Measurements from ENCODE around the gene MGAT4B.
"Not testable (repeated sequence)": the region's sequence is repeated elsewhere in the genome, so short reads cannot be mapped to it uniquely, and the experiment has no call there.

Gene MGAT4B

GRCh38 chr5:179792612-179793467 is 13.8 kb downstream of the MGAT4B start:
- no peaks in the 10 kb centered on the region for H3K36me3 ChIP-seq (ENCODE audit: insufficient read depth, low read length)
- peaks cover 6% of the 10 kb centered on the region for H3K4me1 ChIP-seq (ENCODE audit: control insufficient read depth, insufficient read depth, low read length, unreplicated experiment)
- no peak overlapping the region for H3K27ac ChIP-seq (ENCODE audit: low read depth, low read length)
- H3K4me3 ChIP-seq (ENCODE audit: low read depth, low read length): no peak overlapping the region
- no peak overlapping the region for H2AFZ ChIP-seq (ENCODE audit: low read length, unreplicated experiment)
- H3K27me3 ChIP-seq (ENCODE audit: insufficient read depth, low read length): no peaks in the 10 kb centered on the region
- H3K79me2 ChIP-seq (ENCODE audit: control insufficient read depth, insufficient read depth, low read length, unreplicated experiment): no peaks in the 10 kb centered on the region

- Histone ChIP-seq H3K4me3 (ENCODE audit: low read depth, low read length) (no peak overlapping the region), H3K27ac (ENCODE audit: low read depth, low read length) (no peak overlapping the region), H3K36me3 (ENCODE audit: insufficient read depth, low read length) (no peaks in the 10 kb centered on the region), H3K79me2 (ENCODE audit: control insufficient read depth, insufficient read depth, low read length, unreplicated experiment) (no peaks in the 10 kb centered on the region), H2AFZ (ENCODE audit: low read length, unreplicated experiment) (no peak overlapping the region), H3K4me1 (ENCODE audit: control insufficient read depth, insufficient read depth, low read length, unreplicated experiment) (peaks cover 6% of the 10 kb centered on the region), H3K27me3 (ENCODE audit: insufficient read depth, low read length) (no peaks in the 10 kb centered on the region)
These were observed 14.6 kb downstream of the MGAT4B start for GRCh38 chr5:179791881-179792611.

GRCh38 chr5:179789278-179789677 is 17.4 kb downstream of the MGAT4B start:
- H3K79me2 ChIP-seq (ENCODE audit: control insufficient read depth, insufficient read depth, low read length, unreplicated experiment); H3K36me3 ChIP-seq (ENCODE audit: insufficient read depth, low read length); H3K27me3 ChIP-seq (ENCODE audit: insufficient read depth, low read length); H2AFZ ChIP-seq (ENCODE audit: low read length, unreplicated experiment); H3K4me3 ChIP-seq (ENCODE audit: low read depth, low read length); H3K27ac ChIP-seq (ENCODE audit: low read depth, low read length); H3K4me1 ChIP-seq (ENCODE audit: control insufficient read depth, insufficient read depth, low read length, unreplicated experiment): not testable (repeated sequence)

- Histone ChIP-seq H2AFZ (ENCODE audit: low read length, unreplicated experiment) (no peak overlapping the region), H3K4me3 (ENCODE audit: low read depth, low read length) (no peak overlapping the region), H3K4me1 (ENCODE audit: control insufficient read depth, insufficient read depth, low read length, unreplicated experiment) (no peaks in the 10 kb centered on the region), H3K27ac (ENCODE audit: low read depth, low read length) (no peak overlapping the region), H3K79me2 (ENCODE audit: control insufficient read depth, insufficient read depth, low read length, unreplicated experiment) (no peaks in the 10 kb centered on the region), H3K36me3 (ENCODE audit: insufficient read depth, low read length) (no peaks in the 10 kb centered on the region), H3K27me3 (ENCODE audit: insufficient read depth, low read length) (no peaks in the 10 kb centered on the region)
These were observed 18.3 kb downstream of the MGAT4B start for GRCh38 chr5:179788193-179788854.

GRCh38 chr5:179786861-179787260 is 19.8 kb downstream of the MGAT4B start:
- H3K79me2 ChIP-seq (ENCODE audit: control insufficient read depth, insufficient read depth, low read length, unreplicated experiment): no peaks in the 10 kb centered on the region
- H3K27ac ChIP-seq (ENCODE audit: low read depth, low read length): no peak overlapping the region
- no peak overlapping the region for H3K4me3 ChIP-seq (ENCODE audit: low read depth, low read length)
- no peaks in the 10 kb centered on the region for H3K36me3 ChIP-seq (ENCODE audit: insufficient read depth, low read length)
- no peaks in the 10 kb centered on the region for H3K27me3 ChIP-seq (ENCODE audit: insufficient read depth, low read length)
- no peak overlapping the region for H2AFZ ChIP-seq (ENCODE audit: low read length, unreplicated experiment)
- no peaks in the 10 kb centered on the region for H3K4me1 ChIP-seq (ENCODE audit: control insufficient read depth, insufficient read depth, low read length, unreplicated experiment)

- Histone ChIP-seq H3K79me2 (ENCODE audit: control insufficient read depth, insufficient read depth, low read length, unreplicated experiment) (no peaks in the 10 kb centered on the region), H3K4me3 (ENCODE audit: low read depth, low read length) (no peak overlapping the region), H2AFZ (ENCODE audit: low read length, unreplicated experiment) (no peak overlapping the region), H3K36me3 (ENCODE audit: insufficient read depth, low read length) (no peaks in the 10 kb centered on the region), H3K27ac (ENCODE audit: low read depth, low read length) (no peak overlapping the region), H3K4me1 (ENCODE audit: control insufficient read depth, insufficient read depth, low read length, unreplicated experiment) (no peaks in the 10 kb centered on the region), H3K27me3 (ENCODE audit: insufficient read depth, low read length) (no peaks in the 10 kb centered on the region)
These were observed 23.5 kb downstream of the MGAT4B start for GRCh38 chr5:179783128-179783527.

GRCh38 chr5:179781846-179782245 is 24.8 kb downstream of the MGAT4B start:
- Histone ChIP-seq H2AFZ (ENCODE audit: low read length, unreplicated experiment) (no peak overlapping the region), H3K27ac (ENCODE audit: low read depth, low read length) (no peak overlapping the region), H3K36me3 (ENCODE audit: insufficient read depth, low read length) (peaks cover 4% of the 10 kb centered on the region; the same call in 1 of the 2 replicates), H3K4me3 (ENCODE audit: low read depth, low read length) (no peak overlapping the region), H3K4me1 (ENCODE audit: control insufficient read depth, insufficient read depth, low read length, unreplicated experiment) (no peaks in the 10 kb centered on the region), H3K27me3 (ENCODE audit: insufficient read depth, low read length) (no peaks in the 10 kb centered on the region), H3K79me2 (ENCODE audit: control insufficient read depth, insufficient read depth, low read length, unreplicated experiment) (no peaks in the 10 kb centered on the region)

- H3K27ac ChIP-seq (ENCODE audit: low read depth, low read length): no peak overlapping the region
- H3K27me3 ChIP-seq (ENCODE audit: insufficient read depth, low read length): no peaks in the 10 kb centered on the region
- H2AFZ ChIP-seq (ENCODE audit: low read length, unreplicated experiment): no peak overlapping the region
- H3K36me3 ChIP-seq (ENCODE audit: insufficient read depth, low read length): peaks cover 13% of the 10 kb centered on the region; the same call in 1 of the 2 replicates
- no peaks in the 10 kb centered on the region for H3K79me2 ChIP-seq (ENCODE audit: control insufficient read depth, insufficient read depth, low read length, unreplicated experiment)
- no peaks in the 10 kb centered on the region for H3K4me1 ChIP-seq (ENCODE audit: control insufficient read depth, insufficient read depth, low read length, unreplicated experiment)
- H3K4me3 ChIP-seq (ENCODE audit: low read depth, low read length): no peak overlapping the region
These were observed 26.3 kb downstream of the MGAT4B start for GRCh38 chr5:179780362-179780761.

GRCh38 chr5:179779826-179780225 is 26.8 kb downstream of the MGAT4B start:
- Histone ChIP-seq H3K36me3 (ENCODE audit: insufficient read depth, low read length) (peaks cover 13% of the 10 kb centered on the region; the same call in 1 of the 2 replicates), H3K4me1 (ENCODE audit: control insufficient read depth, insufficient read depth, low read length, unreplicated experiment) (no peaks in the 10 kb centered on the region), H3K27ac (ENCODE audit: low read depth, low read length) (no peak overlapping the region), H3K79me2 (ENCODE audit: control insufficient read depth, insufficient read depth, low read length, unreplicated experiment) (no peaks in the 10 kb centered on the region), H3K4me3 (ENCODE audit: low read depth, low read length) (no peak overlapping the region), H2AFZ (ENCODE audit: low read length, unreplicated experiment) (no peak overlapping the region), H3K27me3 (ENCODE audit: insufficient read depth, low read length) (no peaks in the 10 kb centered on the region)

GRCh38 chr5:179778591-179778990 is 28.1 kb downstream of the MGAT4B start:
- no peaks in the 10 kb centered on the region for H3K27me3 ChIP-seq (ENCODE audit: insufficient read depth, low read length)
- H3K4me3 ChIP-seq (ENCODE audit: low read depth, low read length): no peak overlapping the region
- H3K27ac ChIP-seq (ENCODE audit: low read depth, low read length): no peak overlapping the region
- no peaks in the 10 kb centered on the region for H3K4me1 ChIP-seq (ENCODE audit: control insufficient read depth, insufficient read depth, low read length, unreplicated experiment)
- H2AFZ ChIP-seq (ENCODE audit: low read length, unreplicated experiment): no peak overlapping the region
- H3K36me3 ChIP-seq (ENCODE audit: insufficient read depth, low read length): peaks cover 18% of the 10 kb centered on the region; the same call in 1 of the 2 replicates
- H3K79me2 ChIP-seq (ENCODE audit: control insufficient read depth, insufficient read depth, low read length, unreplicated experiment): no peaks in the 10 kb centered on the region
